Measurements from ENCODE around the gene SPATA12. TPM values are rescaled to one million over a fixed set of nuclear protein-coding genes. Genes with fewer than 3 reads are reported as not detected.
"Not testable (repeated sequence)": the region's sequence is repeated elsewhere in the genome, so short reads cannot be mapped to it uniquely, and the experiment has no call there.

The SPATA12 gene
- total and polyA plus RNA-seq, 12 donors, result not detected

GRCh38 chr3:57080171-57080570, 19.7 kb downstream of the SPATA12 start:
- no peaks in the 10 kb centered on the region for H3K36me3 ChIP-seq
- peaks cover 0 to 48% (median 0%) of the 10 kb centered on the region in 7 donors for H3K27me3 ChIP-seq
- DNase-seq, result no peak
- ATAC-seq, result no peak
- no peak overlapping the region for H3K27ac ChIP-seq
- 96 to 97% methylated on average over 4 of the region's 4 CpGs for WGBS, 2 donors
- H3K4me1 ChIP-seq, result peaks cover 0 to 15% (median 12%) of the 10 kb centered on the region in 9 donors
- H3K9me3 ChIP-seq, result no peaks in the 10 kb centered on the region
- intact Hi-C loops (cut with DNase I), result loop anchor here in 2 of 10 donors (10.0 kb wide), 1 partner anchor 85 kb away; no protein-coding TSS in a partner anchor
- no peak overlapping the region for H3K4me3 ChIP-seq
- TF ChIP-seq CTCF (IDR thresholded peaks at IDR 0.05), result no peak

GRCh38 chr3:57081173-57081572, 20.7 kb downstream of the SPATA12 start:
- Histone ChIP-seq H3K4me1 (peaks cover 0 to 15% (median 12%) of the 10 kb centered on the region in 9 donors), H3K27me3 (peaks cover 0 to 41% (median 0%) of the 10 kb centered on the region in 7 donors), H3K27ac (no peak overlapping the region), H3K4me3 (no peak overlapping the region), H3K9me3 (no peaks in the 10 kb centered on the region), H3K36me3 (no peaks in the 10 kb centered on the region)
- no peak for TF ChIP-seq CTCF (IDR thresholded peaks at IDR 0.05)
- intact Hi-C loops (cut with DNase I), result loop anchor here in 2 of 10 donors (10.0 kb wide), 1 partner anchor 86 kb away; no protein-coding TSS in a partner anchor
- ATAC-seq (no peak), DNase-seq (no peak)
- WGBS, 2 donors, result 50 to 76% methylated on average over 3 of the region's 3 CpGs

GRCh38 chr3:57082481-57082880, 22.0 kb downstream of the SPATA12 start:
- TF ChIP-seq CTCF (IDR thresholded peaks at IDR 0.05), result no peak
- WGBS, 2 donors, result 93 to 96% methylated on average over 6 of the region's 6 CpGs

GRCh38 chr3:57083266-57083995, 23.0 kb downstream of the SPATA12 start:
- H3K4me3 ChIP-seq, DNase-seq, H3K9me3 ChIP-seq, H3K27ac ChIP-seq, H3K36me3 ChIP-seq, ATAC-seq, H3K4me1 ChIP-seq: not testable (repeated sequence)
- H3K27me3 ChIP-seq, result peaks cover 0 to 18% (median 0%) of the 10 kb centered on the region in 7 donors
- WGBS, 2 donors, result 93 to 95% methylated on average over 16 of the region's 16 CpGs
- intact Hi-C loops (cut with DNase I), result loop anchor here in 2 of 10 donors (10.0 kb wide), 1 partner anchor 89 kb away; no protein-coding TSS in a partner anchor

More at GRCh38 chr3:57082481-57082880, 22.0 kb downstream of the SPATA12 start:
- no peak for DNase-seq
- H3K4me3 ChIP-seq, result no peak overlapping the region
- H3K27ac ChIP-seq, result no peak overlapping the region
- no peaks in the 10 kb centered on the region for H3K36me3 ChIP-seq
- no peaks in the 10 kb centered on the region for H3K9me3 ChIP-seq
- H3K4me1 ChIP-seq, result peaks cover 0 to 15% (median 12%) of the 10 kb centered on the region in 9 donors
- peaks cover 0 to 27% (median 0%) of the 10 kb centered on the region in 7 donors for H3K27me3 ChIP-seq
- no peak for ATAC-seq
- intact Hi-C loops (cut with DNase I), result loop anchor here in 2 of 10 donors (10.0 kb wide), 1 partner anchor 88 kb away; no protein-coding TSS in a partner anchor

GRCh38 chr3:57085211-57085610, 24.7 kb downstream of the SPATA12 start:
- Histone ChIP-seq H3K4me1 (no peaks in the 10 kb centered on the region), H3K27me3 (peaks cover 0 to 2% (median 0%) of the 10 kb centered on the region in 7 donors), H3K27ac (no peak overlapping the region), H3K4me3 (no peak overlapping the region), H3K9me3 (no peaks in the 10 kb centered on the region), H3K36me3 (no peaks in the 10 kb centered on the region)
- no peak for TF ChIP-seq CTCF (IDR thresholded peaks at IDR 0.05)
- DNase-seq, result no peak
- ATAC-seq, result no peak
- WGBS, 2 donors, result 95 to 98% methylated on average over 4 of the region's 4 CpGs
- intact Hi-C loops (cut with DNase I), result loop anchor here in 2 of 10 donors (10.0 kb wide), 1 partner anchor 90 kb away; no protein-coding TSS in a partner anchor

Measured in heart right ventricle (tissue), 16 donors.